ENCODE measurements around the gene TCERG1.

DNA sequence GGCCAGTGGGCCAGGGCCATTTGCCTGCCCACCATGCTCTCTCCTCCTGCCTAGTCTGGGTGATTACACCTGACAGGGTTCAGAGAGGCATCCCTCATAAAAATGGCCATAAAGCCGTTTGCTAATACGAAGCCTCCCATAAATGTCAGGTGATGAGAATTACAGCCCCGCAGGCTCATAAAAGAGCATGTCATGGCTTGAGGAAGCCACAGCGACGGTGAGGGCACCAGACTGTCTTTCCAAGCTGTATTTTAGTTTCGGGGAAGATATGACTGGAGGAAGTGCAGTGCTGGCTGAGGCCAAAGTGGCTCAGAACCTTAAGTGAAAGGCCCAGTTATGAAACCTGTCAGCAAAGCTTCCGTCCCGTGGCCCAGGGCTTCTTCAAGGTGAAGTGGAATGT, 18.5 kb upstream of the TCERG1 start:
- no peak for TF ChIP-seq CTCF (IDR thresholded peaks at IDR 0.05)
- no peak for TF ChIP-seq JUND (IDR thresholded peaks at IDR 0.05)
- no peak for TF ChIP-seq FOXJ3 (CRISPR knock-in tag; IDR thresholded peaks at IDR 0.05)
- no peak for TF ChIP-seq RCOR1 (IDR thresholded peaks at IDR 0.05; ENCODE audit: low read length)
- no peak for TF ChIP-seq GABPA (IDR thresholded peaks at IDR 0.05; ENCODE audit: low read depth)
- TF ChIP-seq, protein P1, sequence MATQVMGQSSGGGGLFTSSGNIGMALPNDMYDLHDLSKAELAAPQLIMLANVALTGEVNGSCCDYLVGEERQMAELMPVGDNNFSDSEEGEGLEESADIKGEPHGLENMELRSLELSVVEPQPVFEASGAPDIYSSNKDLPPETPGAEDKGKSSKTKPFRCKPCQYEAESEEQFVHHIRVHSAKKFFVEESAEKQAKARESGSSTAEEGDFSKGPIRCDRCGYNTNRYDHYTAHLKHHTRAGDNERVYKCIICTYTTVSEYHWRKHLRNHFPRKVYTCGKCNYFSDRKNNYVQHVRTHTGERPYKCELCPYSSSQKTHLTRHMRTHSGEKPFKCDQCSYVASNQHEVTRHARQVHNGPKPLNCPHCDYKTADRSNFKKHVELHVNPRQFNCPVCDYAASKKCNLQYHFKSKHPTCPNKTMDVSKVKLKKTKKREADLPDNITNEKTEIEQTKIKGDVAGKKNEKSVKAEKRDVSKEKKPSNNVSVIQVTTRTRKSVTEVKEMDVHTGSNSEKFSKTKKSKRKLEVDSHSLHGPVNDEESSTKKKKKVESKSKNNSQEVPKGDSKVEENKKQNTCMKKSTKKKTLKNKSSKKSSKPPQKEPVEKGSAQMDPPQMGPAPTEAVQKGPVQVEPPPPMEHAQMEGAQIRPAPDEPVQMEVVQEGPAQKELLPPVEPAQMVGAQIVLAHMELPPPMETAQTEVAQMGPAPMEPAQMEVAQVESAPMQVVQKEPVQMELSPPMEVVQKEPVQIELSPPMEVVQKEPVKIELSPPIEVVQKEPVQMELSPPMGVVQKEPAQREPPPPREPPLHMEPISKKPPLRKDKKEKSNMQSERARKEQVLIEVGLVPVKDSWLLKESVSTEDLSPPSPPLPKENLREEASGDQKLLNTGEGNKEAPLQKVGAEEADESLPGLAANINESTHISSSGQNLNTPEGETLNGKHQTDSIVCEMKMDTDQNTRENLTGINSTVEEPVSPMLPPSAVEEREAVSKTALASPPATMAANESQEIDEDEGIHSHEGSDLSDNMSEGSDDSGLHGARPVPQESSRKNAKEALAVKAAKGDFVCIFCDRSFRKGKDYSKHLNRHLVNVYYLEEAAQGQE (IDR thresholded peaks at IDR 0.05; ENCODE audit: low read depth, low read length) = no peak
- no peak for TF ChIP-seq SMC3 (IDR thresholded peaks at IDR 0.05; ENCODE audit: low read depth, low read length)

Data from SK-N-SH (cell line).